OCI-LY3 (cell line): ENCODE measurements around the gene PHF5A.

Experiments
- H2AFZ ChIP-seq: fragments of 200-600, 300-600 bp; shearing (Covaris generic); 2 replicates; pipeline ENCODE4 v1.6.0; 2014; ENCODE audit warnings: antibody characterized with exemption, low read depth, low read length
- H3K27ac ChIP-seq: fragments of 200-600, 300-600 bp; sonication (generic); 2 replicates; pipeline ENCODE4 v1.5.1; 2014; ENCODE audit warnings: mild to moderate bottlenecking, low read length, moderate library complexity, mixed read lengths
- H3K27me3 ChIP-seq: fragments of 200-600, 300-600 bp; sonication (generic); 2 replicates; pipeline ENCODE4 v1.6.1; 2014; ENCODE audit warnings: low read depth, low read length, mixed read lengths
- H3K36me3 ChIP-seq: fragments of 200-600, 300-600 bp; sonication (generic); replicated peaks from 2 replicates; pipeline ENCODE3; 2014; ENCODE audit warnings: low read depth, low read length, mixed read lengths
- H3K4me1 ChIP-seq: fragments of 300-600, 200-600 bp; sonication (generic); 2 replicates; pipeline ENCODE4 v1.6.1; 2014; ENCODE audit warnings: low read length, mixed read lengths
- H3K4me2 ChIP-seq: fragments of 200-600, 300-600 bp; sonication (generic); 2 replicates; pipeline ENCODE4 v1.6.1; 2014; ENCODE audit warnings: low read length, mixed read lengths
- H3K4me3 ChIP-seq: fragments of 300-600, 200-600 bp; sonication (generic); 2 replicates; pipeline ENCODE4 v1.5.1; 2014; ENCODE audit warnings: antibody characterized with exemption, mild to moderate bottlenecking, low read length, moderate library complexity
- H3K79me2 ChIP-seq: fragments of 300-600, 200-600 bp; shearing (Covaris generic); 2 replicates; pipeline ENCODE4 v1.6.1; 2014; ENCODE audit warnings: mild to moderate bottlenecking, low read length, mixed read lengths
- H3K9ac ChIP-seq: fragments of 300-600, 200-600 bp; shearing (Covaris generic); 2 replicates; pipeline ENCODE4 v1.6.0; 2014; ENCODE audit warnings: mild to moderate bottlenecking, low read length, moderate library complexity
- H3K9me3 ChIP-seq: fragments of 200-600, 300-600 bp; shearing (Covaris generic); 2 replicates; pipeline ENCODE4 v1.6.1; 2014; ENCODE audit warnings: low read length, mixed read lengths; ENCODE audit not compliant: insufficient read depth
- H4K20me1 ChIP-seq: fragments of 200-600, 300-600 bp; sonication (generic); 2 replicates; pipeline ENCODE4 v1.6.1; 2016; ENCODE audit warnings: low read length, mixed read lengths; ENCODE audit not compliant: insufficient read depth
- EZH2phosphoT487 ChIP-seq: fragments of 200-600 bp; shearing (Covaris generic); IDR thresholded peaks from 2 replicates; pipeline ENCODE4 v1.6.1; 2018; ENCODE audit warnings: antibody characterized with exemption, mixed run types, low read depth
- TF ChIP-seq, protein P1 (sequence below): fragments of 200-600, 300-600 bp; sonication (generic); IDR thresholded peaks from 2 replicates; pipeline ENCODE4 v1.5.1; 2014; ENCODE audit warnings: antibody characterized with exemption, low read length, low read depth

PHF5A gene

DNA sequence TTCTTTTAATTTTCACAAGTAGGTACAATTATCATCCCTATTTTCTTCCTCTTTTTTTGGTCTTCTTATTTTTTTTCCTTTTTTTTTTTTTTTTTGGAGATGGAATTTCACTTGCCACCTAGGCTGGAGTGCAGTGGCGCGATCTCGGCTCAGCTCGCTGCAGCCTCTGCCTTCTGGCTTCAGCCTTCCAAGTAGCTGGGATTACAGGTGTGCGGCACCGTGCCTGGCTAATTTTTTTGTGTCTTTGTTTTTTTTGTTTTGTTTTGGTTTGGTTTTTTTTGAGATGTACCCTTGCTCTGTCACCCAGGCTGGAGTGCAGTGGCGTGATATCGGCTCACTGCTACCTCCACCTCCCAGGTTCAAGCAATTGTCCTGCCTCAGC lies 38.5 kb downstream of the PHF5A start:
- Histone ChIP-seq H3K27ac (no peak overlapping the region), H3K4me1 (no peaks in the 10 kb centered on the region), H2AFZ (no peak overlapping the region), H4K20me1 (peaks cover 5% of the 10 kb centered on the region), H3K4me2 (no peak overlapping the region), H3K27me3 (no peaks in the 10 kb centered on the region), H3K79me2 (peaks cover 6% of the 10 kb centered on the region; the same call in 1 of the 2 replicates), H3K36me3 (peaks cover 13% of the 10 kb centered on the region), H3K4me3 (no peak overlapping the region), H3K9ac (no peak overlapping the region), H3K9me3 (no peaks in the 10 kb centered on the region)
- TF ChIP-seq, protein P1, sequence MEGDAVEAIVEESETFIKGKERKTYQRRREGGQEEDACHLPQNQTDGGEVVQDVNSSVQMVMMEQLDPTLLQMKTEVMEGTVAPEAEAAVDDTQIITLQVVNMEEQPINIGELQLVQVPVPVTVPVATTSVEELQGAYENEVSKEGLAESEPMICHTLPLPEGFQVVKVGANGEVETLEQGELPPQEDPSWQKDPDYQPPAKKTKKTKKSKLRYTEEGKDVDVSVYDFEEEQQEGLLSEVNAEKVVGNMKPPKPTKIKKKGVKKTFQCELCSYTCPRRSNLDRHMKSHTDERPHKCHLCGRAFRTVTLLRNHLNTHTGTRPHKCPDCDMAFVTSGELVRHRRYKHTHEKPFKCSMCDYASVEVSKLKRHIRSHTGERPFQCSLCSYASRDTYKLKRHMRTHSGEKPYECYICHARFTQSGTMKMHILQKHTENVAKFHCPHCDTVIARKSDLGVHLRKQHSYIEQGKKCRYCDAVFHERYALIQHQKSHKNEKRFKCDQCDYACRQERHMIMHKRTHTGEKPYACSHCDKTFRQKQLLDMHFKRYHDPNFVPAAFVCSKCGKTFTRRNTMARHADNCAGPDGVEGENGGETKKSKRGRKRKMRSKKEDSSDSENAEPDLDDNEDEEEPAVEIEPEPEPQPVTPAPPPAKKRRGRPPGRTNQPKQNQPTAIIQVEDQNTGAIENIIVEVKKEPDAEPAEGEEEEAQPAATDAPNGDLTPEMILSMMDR, result no peak
- no peak for TF ChIP-seq EZH2phosphoT487

- Histone ChIP-seq H3K27me3 (no peaks in the 10 kb centered on the region), H3K27ac (no peak overlapping the region), H3K9me3 (no peaks in the 10 kb centered on the region), H3K9ac (no peak overlapping the region), H3K4me2 (no peak overlapping the region), H3K4me3 (no peak overlapping the region), H3K79me2 (peaks cover under 1% of the 10 kb centered on the region; the same call in 1 of the 2 replicates), H3K4me1 (no peaks in the 10 kb centered on the region), H2AFZ (no peak overlapping the region), H4K20me1 (no peaks in the 10 kb centered on the region), H3K36me3 (peaks cover 9% of the 10 kb centered on the region)
- no peak for TF ChIP-seq EZH2phosphoT487
- TF ChIP-seq, protein P1, result no peak
These were observed 39.1 kb downstream of the PHF5A start for GRCh38 chr22:41429232-41429950.

DNA sequence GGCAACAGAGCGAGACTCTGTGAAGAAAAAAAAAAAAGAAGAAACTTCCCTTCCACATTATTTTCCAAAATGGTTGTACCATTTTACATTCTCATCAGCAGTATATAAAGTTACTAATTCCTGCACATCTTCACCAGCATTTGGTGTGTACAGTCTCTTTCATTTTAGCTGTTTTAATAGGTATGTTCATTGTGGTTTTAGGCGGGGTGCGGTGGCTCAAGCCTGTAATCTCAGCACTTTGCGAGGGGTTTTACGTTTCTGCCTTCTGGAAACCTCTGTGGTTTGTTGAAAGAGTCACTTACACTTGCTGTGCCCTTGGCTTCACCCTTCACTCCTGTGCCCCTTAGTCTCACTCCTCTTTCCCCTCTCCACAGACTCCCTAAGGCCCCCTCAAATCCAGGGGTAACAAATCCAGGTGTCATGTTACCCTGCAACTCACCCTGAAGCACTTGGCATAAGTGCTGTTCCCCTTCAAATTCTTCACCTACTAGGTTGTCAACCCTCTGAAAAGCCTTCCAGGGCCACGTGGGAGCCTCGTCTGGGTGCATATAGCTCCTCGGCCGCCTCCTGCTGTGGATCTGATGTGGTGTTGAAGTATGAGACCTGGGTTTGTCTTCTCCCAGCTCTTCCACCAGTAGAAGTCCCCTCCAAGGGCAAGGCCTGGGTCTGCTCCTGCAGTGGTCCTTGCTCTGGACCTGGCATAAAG lies 42.7 kb downstream of the PHF5A start:
- H3K79me2 ChIP-seq, result no peaks in the 10 kb centered on the region

DNA sequence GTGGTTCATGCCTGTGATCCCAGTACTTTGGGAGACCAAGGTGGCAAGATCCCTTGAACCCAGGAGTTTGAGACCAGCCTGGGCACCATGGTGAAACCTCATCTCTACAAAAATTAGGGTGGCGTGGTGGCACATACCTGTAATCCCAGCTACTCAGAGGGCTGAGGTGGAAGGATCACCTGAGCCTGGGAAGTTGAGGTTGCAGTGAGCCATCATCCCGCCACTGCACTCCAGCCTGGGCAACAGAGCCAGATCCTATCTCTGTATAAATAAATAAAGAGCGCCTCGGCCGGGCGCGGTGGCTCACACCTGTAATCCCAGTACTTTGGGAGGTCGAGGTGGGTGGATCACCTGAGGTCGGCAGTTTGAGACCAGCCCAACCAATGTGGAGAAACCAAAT lies 49.8 kb downstream of the PHF5A start:
- H4K20me1 ChIP-seq, result no peaks in the 10 kb centered on the region
- H3K4me1 ChIP-seq, result peaks cover 11% of the 10 kb centered on the region; the same call in 1 of the 2 replicates
- no peak overlapping the region for H3K27ac ChIP-seq
- H3K27me3 ChIP-seq, result no peaks in the 10 kb centered on the region
- no peak overlapping the region for H3K4me2 ChIP-seq
- no peak overlapping the region for H3K4me3 ChIP-seq
- no peaks in the 10 kb centered on the region for H3K9me3 ChIP-seq
- peaks cover 21% of the 10 kb centered on the region for H3K79me2 ChIP-seq
- peaks cover 6% of the 10 kb centered on the region for H3K36me3 ChIP-seq
- H3K9ac ChIP-seq, result no peak overlapping the region
- H2AFZ ChIP-seq, result no peak overlapping the region
- TF ChIP-seq, protein P1, result no peak
- no peak for TF ChIP-seq EZH2phosphoT487

More for the DNA sequence above, 42.7 kb downstream of the PHF5A start:
- Histone ChIP-seq H3K9ac (no peak overlapping the region), H3K27ac (no peak overlapping the region), H3K9me3 (no peaks in the 10 kb centered on the region), H3K36me3 (peaks cover 2% of the 10 kb centered on the region), H3K27me3 (no peaks in the 10 kb centered on the region), H3K4me2 (no peak overlapping the region), H4K20me1 (no peaks in the 10 kb centered on the region), H3K4me3 (no peak overlapping the region), H2AFZ (no peak overlapping the region), H3K4me1 (no peaks in the 10 kb centered on the region)
- no peak for TF ChIP-seq EZH2phosphoT487
- TF ChIP-seq, protein P1, result no peak
